Activated T-helper 1 cell treated with anti-CD3 and anti-CD28 coated beads, Interleukin-2, amount 50 U/mL, for 16 hours (primary cell): ENCODE results near the gene PHF1.
A peak's percentile ranks its signal among the peaks of the same experiment; 100 is the strongest.
"Not testable (repeated sequence)": the region's sequence is repeated elsewhere in the genome, so short reads cannot be mapped to it uniquely, and the experiment has no call there.

ENCODE experiments used
- DNase-seq, 2 donors: peaks; one replicate each; pipeline ENCODE4 v3.0.0-alpha.2; 2020; ENCODE audit warnings: low read depth in 1 of 2, low spot score in 1 of 2

PHF1 gene

GRCh38 chr6:33391278-33391921, 19.4 kb upstream of the PHF1 start, which contains the start of gene KIFC1:
Gene KIFC1 (plus strand): TSS chr6:33391823. CDS start chr6:33391986, 163 bp downstream.
- DNase-seq: peak; percentile 98 to 99

GRCh38 chr6:33391922-33392594, 18.8 kb upstream of the PHF1 start:
- DNase-seq: no peak

GRCh38 chr6:33392595-33392948, 18.2 kb upstream of the PHF1 start:
- DNase-seq: no peak

- DNase-seq: no peak
Observed at GRCh38 chr6:33392979-33393378, 17.8 kb upstream of the PHF1 start.

GRCh38 chr6:33397541-33397940, 13.3 kb upstream of the PHF1 start:
- no peak for DNase-seq

GRCh38 chr6:33398601-33399000, 12.2 kb upstream of the PHF1 start:
- DNase-seq: not testable (repeated sequence)

- not testable (repeated sequence) for DNase-seq
Observed at GRCh38 chr6:33399881-33400280, 10.9 kb upstream of the PHF1 start.

- no peak for DNase-seq
Observed at GRCh38 chr6:33404884-33405283, 5.9 kb upstream of the PHF1 start.

GRCh38 chr6:33405386-33405940, 5.4 kb upstream of the PHF1 start:
- no peak for DNase-seq

- DNase-seq: no peak
Observed at GRCh38 chr6:33406126-33406525, 4.7 kb upstream of the PHF1 start.

- no peak for DNase-seq
Observed at GRCh38 chr6:33407132-33407718, 3.6 kb upstream of the PHF1 start.

- DNase-seq: peak; percentile 94 to 98
Observed at GRCh38 chr6:33410050-33410710, 634 bp upstream of the PHF1 start.

GRCh38 chr6:33411632-33412005, 805 bp downstream of the PHF1 start:
- no peak for DNase-seq

- DNase-seq: no peak
Observed at GRCh38 chr6:33412140-33413009, 1.6 kb downstream of the PHF1 start.

- DNase-seq: no peak
Observed at GRCh38 chr6:33413241-33414120, 2.7 kb downstream of the PHF1 start.

- no peak for DNase-seq
Observed at GRCh38 chr6:33414592-33415271, 3.9 kb downstream of the PHF1 start.

GRCh38 chr6:33415831-33416230, 5.0 kb downstream of the PHF1 start:
- DNase-seq: no peak

GRCh38 chr6:33416386-33417127, 5.7 kb downstream of the PHF1 start:
- no peak for DNase-seq
